Endothelial cell of umbilical vein (primary cell): ENCODE measurements around the gene ZNF816. TPM values are rescaled to one million over a fixed set of nuclear protein-coding genes. Genes with fewer than 3 reads are reported as not detected.

Experiments
- BruUV-seq: library from RNA; stranded (reverse); fragments of 400-500 nt; replicated peaks from 2 replicates; lab custom pipeline; 2021; lab: Mats Ljungman, UMichigan
- CTCF ChIA-PET: fragments of 300-600, 350-600 bp; sonication (Branson Sonifier 250); formaldehyde crosslinking; loops from one replicate; lab custom pipeline; 2021; ENCODE audit warnings: antibody characterized with exemption, inconsistent platforms; lab: Charles Lee
- POLR2A ChIA-PET: fragments of 300-600, 350-600 bp; sonication (Branson Sonifier 250); formaldehyde crosslinking; loops from one replicate; lab custom pipeline; 2021; ENCODE audit warnings: antibody characterized with exemption, inconsistent platforms; lab: Charles Lee
- DNase-seq: peaks from one replicate; pipeline ENCODE4 v3.0.0-alpha.2; 2011; ENCODE audit warnings: low read depth, low spot score
- FAIRE-seq: peaks from 2 replicates; lab custom pipeline; 2011; peaks lifted over from hg19 to GRCh38; lab: Jason Lieb, UNC
- H2AFZ ChIP-seq: 2 replicates; pipeline ENCODE4 v1.6.0; 2012; ENCODE audit warnings: low read depth, low read length, control low read depth, inconsistent platforms
- H3K27ac ChIP-seq: 2 replicates; pipeline ENCODE4 v1.5.1; 2011; ENCODE audit warnings: low read depth, mild to moderate bottlenecking, control low read depth, low read length, moderate library complexity; ENCODE audit not compliant: insufficient read depth
- H3K27me3 ChIP-seq, 2 experiments: 2 replicates each; pipeline versions ENCODE4 v1.6.0 to v1.6.1; 2011; ENCODE audit warnings: low read length in 2 of 2, mixed read lengths in 1 of 2; ENCODE audit not compliant: control insufficient read depth in 2 of 2, insufficient read depth in 2 of 2
- H3K36me3 ChIP-seq, 2 experiments: 2 replicates in 1 of 2; 3 replicates in 1 of 2; pipeline ENCODE4 v1.5.1; 2011; ENCODE audit warnings: low read length in 2 of 2, mild to moderate bottlenecking in 1 of 2, moderate library complexity in 1 of 2; ENCODE audit not compliant: control insufficient read depth in 2 of 2, insufficient read depth in 2 of 2; ENCODE audit errors: extremely low read depth in 1 of 2
- H3K4me1 ChIP-seq: 3 replicates; pipeline ENCODE4 v1.5.1; 2011; ENCODE audit warnings: mild to moderate bottlenecking, low read length; ENCODE audit not compliant: control insufficient read depth, insufficient read depth; ENCODE audit errors: extremely low read depth
- H3K4me2 ChIP-seq: 2 replicates; pipeline ENCODE4 v1.6.1; 2011; ENCODE audit warnings: low read length, control low read depth, mixed read lengths; ENCODE audit not compliant: insufficient read depth
- H3K4me3 ChIP-seq, 3 experiments: fragments of 200-600 bp in 1 of 3; sonication (generic), shearing (Covaris generic) in 1 of 3; replicated peaks in 1 of 3; 2 replicates each; pipeline ENCODE4 v1.5.1; 2011 to 2016; ENCODE audit warnings: control low read depth in 3 of 3, low read length in 3 of 3, mild to moderate bottlenecking in 2 of 3, inconsistent platforms in 1 of 3, low read depth in 1 of 3, moderate library complexity in 1 of 3; ENCODE audit not compliant: insufficient read depth in 1 of 3
- H3K79me2 ChIP-seq: 2 replicates; pipeline ENCODE4 v1.6.0; 2012; ENCODE audit warnings: low read length, inconsistent platforms; ENCODE audit not compliant: control insufficient read depth, insufficient read depth
- H3K9ac ChIP-seq: replicated peaks from 2 replicates; pipeline ENCODE3; 2011; ENCODE audit warnings: low read length, control low read depth; ENCODE audit not compliant: insufficient read depth; ENCODE audit errors: extremely low read depth
- H3K9me1 ChIP-seq: replicated peaks from 3 replicates; pipeline ENCODE4 v1.6.0; 2011; ENCODE audit warnings: mild to moderate bottlenecking, low read length; ENCODE audit not compliant: control insufficient read depth, insufficient read depth; ENCODE audit errors: extremely low read depth
- H3K9me3 ChIP-seq: replicated peaks from 2 replicates; pipeline ENCODE4 v1.5.1; 2012; ENCODE audit warnings: low read length, inconsistent platforms; ENCODE audit not compliant: control insufficient read depth, insufficient read depth
- H4K20me1 ChIP-seq: replicated peaks from 2 replicates; pipeline ENCODE3; 2011; ENCODE audit warnings: mild to moderate bottlenecking, low read length; ENCODE audit not compliant: control insufficient read depth, insufficient read depth; ENCODE audit errors: extremely low read depth
- EZH2 ChIP-seq: IDR thresholded peaks from 2 replicates; pipeline ENCODE4 v1.6.1; 2012; ENCODE audit warnings: borderline replicate concordance, low read depth, mild to moderate bottlenecking, moderate library complexity, low read length, inconsistent platforms; ENCODE audit not compliant: severe bottlenecking
- FOS ChIP-seq: IDR thresholded peaks from 2 replicates; pipeline ENCODE4 v1.6.1; 2011; ENCODE audit warnings: mild to moderate bottlenecking, low read length, moderate library complexity, borderline replicate concordance; ENCODE audit not compliant: insufficient read depth
- GATA2 ChIP-seq: IDR thresholded peaks from 2 replicates; pipeline ENCODE4 v1.7.0; 2011; ENCODE audit warnings: low read depth, mild to moderate bottlenecking, moderate library complexity, mixed read lengths, low read length; ENCODE audit not compliant: insufficient read length, insufficient read depth
- JUN ChIP-seq: IDR thresholded peaks from 2 replicates; pipeline ENCODE4 v1.6.1; 2011; ENCODE audit warnings: borderline replicate concordance, low read depth; ENCODE audit not compliant: insufficient read length, insufficient read depth
- MYC ChIP-seq: IDR thresholded peaks from one replicate; pipeline ENCODE4 v1.6.1; 2011; ENCODE audit warnings: mild to moderate bottlenecking, low read depth, low read length
- POLR2A ChIP-seq: IDR thresholded peaks from 2 replicates; pipeline ENCODE4 v1.6.1; 2012; ENCODE audit warnings: low read depth, mild to moderate bottlenecking, control low read depth, low read length
- POLR2AphosphoS5 ChIP-seq: IDR thresholded peaks from 2 replicates; pipeline ENCODE4 v1.6.1; 2012; ENCODE audit warnings: low read depth, mild to moderate bottlenecking, control low read depth, low read length, moderate library complexity; ENCODE audit not compliant: insufficient read depth
- dilution Hi-C: fragments of 300-500 bp; cut with MboI; formaldehyde crosslinking; loops from one replicate; pipeline ENCODE4 v1.15.0; 2019; ENCODE audit warnings: low sequenced_read_pairs; ENCODE audit not compliant: extremely low pct_ligation_motif_present
- intact Hi-C: fragments of 100-400 bp; cut with micrococcal nuclease; formaldehyde crosslinking; loops from one replicate; pipeline ENCODE4 v1.10.0; 2022
- polyA plus RNA-seq, 4 experiments: library from polyadenylated mRNA; depleted of rRNA in 3 of 4; stranded (reverse) in 3 of 4; unstranded in 1 of 4; fragments of >200 nt; gene quantifications; 2 replicates each; pipeline versions ENCODE4 v1.2.1 to v1.2.3, GENCODE V29; 2011 to 2012; ENCODE audit warnings: missing spikeins in 1 of 4
- total RNA-seq: library from RNA; stranded (reverse); gene quantifications from 2 replicates; pipeline ENCODE4 v1.2.3, GENCODE V29; 2021
- TF ChIP-seq, protein P1 (sequence below): IDR thresholded peaks from 2 replicates; pipeline ENCODE4 v1.6.1; 2011; ENCODE audit not compliant: insufficient read depth, insufficient read length

ZNF816 gene
- total and polyA plus RNA-seq, 2 donors (not counting 3 experiments of a cell fraction or from before 2014, with no cell fraction given), result 1.8 to 4.9 TPM

- Histone ChIP-seq H3K4me2 (peak overlapping the region; percentile 75), H3K27ac (peak overlapping the region; percentile 81), H3K9me1 (no peaks in the 10 kb centered on the region), H4K20me1 (no peaks in the 10 kb centered on the region), H3K27me3 (no peaks in the 10 kb centered on the region), H3K4me1 (peaks cover 20% of the 10 kb centered on the region), H3K4me3 (peak overlapping the region in 1 of 3 experiments; percentile 38), H2AFZ (no peak overlapping the region), H3K79me2 (peaks cover 7% of the 10 kb centered on the region), H3K36me3 (peaks cover 1 to 11% of the 10 kb centered on the region in 2 experiments), H3K9ac (peak overlapping the region; percentile 58), H3K9me3 (no peaks in the 10 kb centered on the region)
- POLR2A ChIA-PET, result no interaction called here
- dilution Hi-C loops (no loop called here), intact Hi-C loops (loop anchor here (1.0 to 5.0 kb wide), 4 partner anchors 49 to 464 kb away; partner anchors contain the start of gene ZNF808)
- BruUV-seq, result no TSS peak
- peak; percentile 93 for FAIRE-seq
- DNase-seq, result peak; percentile 77
- TF ChIP-seq GATA2, result no peak
- TF ChIP-seq, protein P1, sequence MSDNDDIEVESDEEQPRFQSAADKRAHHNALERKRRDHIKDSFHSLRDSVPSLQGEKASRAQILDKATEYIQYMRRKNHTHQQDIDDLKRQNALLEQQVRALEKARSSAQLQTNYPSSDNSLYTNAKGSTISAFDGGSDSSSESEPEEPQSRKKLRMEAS, result no peak
- peak; percentile 91 for TF ChIP-seq JUN
- peak; percentile 96 for TF ChIP-seq FOS
- TF ChIP-seq POLR2A, result peak; percentile 45
- no peak for TF ChIP-seq EZH2
- TF ChIP-seq MYC, result no peak
- TF ChIP-seq POLR2AphosphoS5, result peak; percentile 65
- CTCF ChIA-PET, result no interaction called here
These were observed 28.8 kb upstream of the ZNF816 start for GRCh38 chr19:52991484-52991883.
